Esophagus muscularis mucosa (tissue), 3 donors: ENCODE data around the gene AIMP1.

Source experiments
- CTCF ChIP-seq, 3 experiments: fragments of 200-600 bp in 2 of 3; fragments of 450-650 bp in 1 of 3; sonication (generic) in 2 of 3; IDR thresholded peaks; one replicate each; pipeline ENCODE4 v1.5.1; 2017 to 2019; ENCODE audit warnings: antibody characterized with exemption in 3 of 3, mild to moderate bottlenecking in 2 of 3, moderate library complexity in 1 of 3
- POLR2A ChIP-seq: fragments of 450-650 bp; IDR thresholded peaks from one replicate; pipeline ENCODE4 v1.6.1; 2017; ENCODE audit warnings: antibody characterized with exemption, moderate library complexity, mild to moderate bottlenecking, low read depth

GRCh38 chr4:106268786-106269185 lies 47.6 kb upstream of the AIMP1 start:
- TF ChIP-seq CTCF (IDR thresholded peaks at IDR 0.05), result no peak
- no peak for TF ChIP-seq POLR2A
